ENCODE results near the gene CEACAM21. TPM values are rescaled to one million over a fixed set of nuclear protein-coding genes. Genes with fewer than 3 reads are reported as not detected.

Gene CEACAM21
- total and polyA plus RNA-seq, 2 experiments from 2014 or later: 2.2 to 2.8 TPM

DNA sequence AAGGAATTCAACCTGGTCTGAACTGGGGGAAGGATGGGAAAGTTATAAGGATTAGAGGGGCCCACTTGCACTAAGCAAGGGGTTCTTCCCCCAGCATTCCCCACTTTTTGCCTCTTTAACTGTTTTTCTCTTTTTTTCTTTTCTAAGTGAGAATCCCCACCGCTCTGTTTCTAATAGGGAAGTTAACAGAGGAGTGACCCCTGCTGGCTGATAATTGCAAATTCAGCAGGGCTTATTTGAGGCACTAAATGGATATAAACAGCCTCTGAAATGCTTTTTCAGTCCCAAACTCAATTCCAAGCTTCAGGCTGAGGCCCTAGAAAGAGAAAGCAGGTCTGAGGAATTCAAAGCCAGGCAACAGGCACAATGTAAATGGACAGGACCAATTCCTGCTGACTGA lies 38.2 kb upstream of the CEACAM21 start:
- H3K36me3 ChIP-seq: no peaks in the 10 kb centered on the region
- H3K27me3 ChIP-seq: no peaks in the 10 kb centered on the region
- no peaks in the 10 kb centered on the region for H3K4me1 ChIP-seq (ENCODE audit: low read depth)
- H3K27ac ChIP-seq: no peak overlapping the region
- DNase-seq (ENCODE audit: low read depth in 1 of 2, low spot score in 1 of 2): peak in 1 of 2 donors; percentile 55
- TF ChIP-seq, protein P1, sequence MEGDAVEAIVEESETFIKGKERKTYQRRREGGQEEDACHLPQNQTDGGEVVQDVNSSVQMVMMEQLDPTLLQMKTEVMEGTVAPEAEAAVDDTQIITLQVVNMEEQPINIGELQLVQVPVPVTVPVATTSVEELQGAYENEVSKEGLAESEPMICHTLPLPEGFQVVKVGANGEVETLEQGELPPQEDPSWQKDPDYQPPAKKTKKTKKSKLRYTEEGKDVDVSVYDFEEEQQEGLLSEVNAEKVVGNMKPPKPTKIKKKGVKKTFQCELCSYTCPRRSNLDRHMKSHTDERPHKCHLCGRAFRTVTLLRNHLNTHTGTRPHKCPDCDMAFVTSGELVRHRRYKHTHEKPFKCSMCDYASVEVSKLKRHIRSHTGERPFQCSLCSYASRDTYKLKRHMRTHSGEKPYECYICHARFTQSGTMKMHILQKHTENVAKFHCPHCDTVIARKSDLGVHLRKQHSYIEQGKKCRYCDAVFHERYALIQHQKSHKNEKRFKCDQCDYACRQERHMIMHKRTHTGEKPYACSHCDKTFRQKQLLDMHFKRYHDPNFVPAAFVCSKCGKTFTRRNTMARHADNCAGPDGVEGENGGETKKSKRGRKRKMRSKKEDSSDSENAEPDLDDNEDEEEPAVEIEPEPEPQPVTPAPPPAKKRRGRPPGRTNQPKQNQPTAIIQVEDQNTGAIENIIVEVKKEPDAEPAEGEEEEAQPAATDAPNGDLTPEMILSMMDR (IDR thresholded peaks at IDR 0.05; ENCODE audit: low read depth, low read length): peak; percentile 65
- H3K9me3 ChIP-seq (ENCODE audit: low read depth): no peaks in the 10 kb centered on the region
- H3K4me3 ChIP-seq: no peak overlapping the region

DNA sequence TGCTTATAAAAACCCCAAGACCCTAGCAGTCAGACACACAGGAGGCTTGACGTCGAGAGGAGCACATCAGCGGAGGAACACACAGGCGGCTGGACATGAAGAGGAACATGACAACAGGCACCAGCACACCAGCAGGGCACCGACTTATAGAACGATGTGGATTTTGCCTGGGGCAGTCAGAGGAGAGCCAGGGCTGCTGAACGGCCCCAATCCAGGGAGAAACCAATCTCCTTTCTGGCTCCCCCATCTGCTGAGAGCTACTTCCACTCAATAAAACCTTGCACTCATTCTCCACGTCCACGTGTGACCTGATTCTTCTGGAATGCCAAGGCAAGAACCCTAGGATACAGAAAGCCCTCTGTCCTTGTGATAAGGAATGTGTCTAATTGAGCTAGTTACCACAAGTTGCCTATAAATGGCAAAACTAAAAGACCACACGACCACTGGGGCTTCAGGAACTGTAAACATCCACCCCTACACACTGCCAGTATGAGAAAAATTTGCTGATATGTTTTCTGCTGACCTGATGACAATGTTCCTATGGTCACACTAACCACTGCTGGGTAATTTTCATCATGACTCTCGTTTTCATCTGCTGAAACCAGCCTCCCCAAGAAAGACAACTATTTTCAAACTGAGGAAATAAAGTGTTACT lies 35.8 kb upstream of the CEACAM21 start:
- TF ChIP-seq, protein P1 (IDR thresholded peaks at IDR 0.05; ENCODE audit: low read depth, low read length): no peak
- Histone ChIP-seq H3K27ac (no peak overlapping the region), H3K9me3 (ENCODE audit: low read depth) (no peaks in the 10 kb centered on the region), H3K36me3 (no peaks in the 10 kb centered on the region), H3K4me3 (no peak overlapping the region), H3K4me1 (ENCODE audit: low read depth) (no peaks in the 10 kb centered on the region), H3K27me3 (no peaks in the 10 kb centered on the region)
- DNase-seq (ENCODE audit: low read depth in 1 of 2, low spot score in 1 of 2): peak in 1 of 2 donors; percentile 19

DNA sequence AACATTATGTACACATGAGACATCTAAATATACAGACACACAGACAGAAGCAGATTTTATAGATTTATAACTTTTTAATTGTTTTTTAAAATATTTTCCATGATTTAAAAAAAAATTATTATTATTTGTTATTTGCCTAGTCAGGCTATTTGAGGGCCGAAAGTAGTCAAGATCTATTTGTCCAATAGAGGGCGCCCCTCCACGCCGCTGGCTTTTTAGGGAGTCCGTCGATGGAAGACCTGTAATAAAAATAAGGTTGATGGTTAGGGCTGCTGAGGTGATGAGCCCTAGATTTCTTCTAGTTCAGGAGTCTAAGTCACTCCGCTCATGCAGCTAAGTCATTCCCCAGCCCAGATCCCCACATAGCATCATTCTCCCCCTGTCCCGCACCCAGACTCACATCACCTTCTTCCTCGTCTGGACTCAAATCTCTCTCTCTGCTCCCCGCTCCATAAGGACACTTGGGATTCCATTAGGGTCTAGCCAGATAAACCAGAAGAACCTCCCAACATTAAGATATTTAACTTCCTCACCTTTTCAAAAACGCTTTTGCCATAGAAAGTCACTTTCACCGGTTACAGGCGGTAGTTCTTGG lies 33.9 kb upstream of the CEACAM21 start:
- no peaks in the 10 kb centered on the region for H3K9me3 ChIP-seq (ENCODE audit: low read depth)
- TF ChIP-seq, protein P1 (IDR thresholded peaks at IDR 0.05; ENCODE audit: low read depth, low read length): peak; percentile 74
- DNase-seq (ENCODE audit: low read depth in 1 of 2, low spot score in 1 of 2): peak; percentile 51 to 58
- no peaks in the 10 kb centered on the region for H3K36me3 ChIP-seq
- H3K27me3 ChIP-seq: no peaks in the 10 kb centered on the region
- H3K4me1 ChIP-seq (ENCODE audit: low read depth): no peaks in the 10 kb centered on the region
- H3K4me3 ChIP-seq: no peak overlapping the region
- H3K27ac ChIP-seq: no peak overlapping the region

DNA sequence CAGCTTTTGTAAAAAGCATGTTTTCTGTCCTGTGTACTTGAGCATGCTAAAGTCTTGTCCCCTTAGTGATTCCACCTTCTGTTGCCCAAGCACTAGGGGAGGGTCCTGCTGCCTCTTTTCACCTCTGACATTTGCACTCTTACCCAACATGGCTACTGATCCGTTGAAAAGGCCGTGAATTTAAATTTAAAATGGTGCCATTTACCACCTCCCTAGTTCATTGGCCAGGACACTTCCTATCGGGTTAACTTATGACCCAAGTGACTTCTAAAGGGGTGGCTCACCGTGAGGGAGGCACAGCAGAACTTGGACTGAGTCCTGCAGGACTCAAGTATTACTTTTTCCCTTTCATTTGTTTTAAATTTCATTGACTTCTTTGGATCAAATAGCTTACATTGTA lies 33.3 kb upstream of the CEACAM21 start:
- no peaks in the 10 kb centered on the region for H3K4me1 ChIP-seq (ENCODE audit: low read depth)
- no peaks in the 10 kb centered on the region for H3K27me3 ChIP-seq
- TF ChIP-seq, protein P1 (IDR thresholded peaks at IDR 0.05; ENCODE audit: low read depth, low read length): no peak
- H3K9me3 ChIP-seq (ENCODE audit: low read depth): no peaks in the 10 kb centered on the region
- no peak overlapping the region for H3K4me3 ChIP-seq
- no peaks in the 10 kb centered on the region for H3K36me3 ChIP-seq
- DNase-seq (ENCODE audit: low read depth in 1 of 2, low spot score in 1 of 2): no peak
- H3K27ac ChIP-seq: no peak overlapping the region

DNA sequence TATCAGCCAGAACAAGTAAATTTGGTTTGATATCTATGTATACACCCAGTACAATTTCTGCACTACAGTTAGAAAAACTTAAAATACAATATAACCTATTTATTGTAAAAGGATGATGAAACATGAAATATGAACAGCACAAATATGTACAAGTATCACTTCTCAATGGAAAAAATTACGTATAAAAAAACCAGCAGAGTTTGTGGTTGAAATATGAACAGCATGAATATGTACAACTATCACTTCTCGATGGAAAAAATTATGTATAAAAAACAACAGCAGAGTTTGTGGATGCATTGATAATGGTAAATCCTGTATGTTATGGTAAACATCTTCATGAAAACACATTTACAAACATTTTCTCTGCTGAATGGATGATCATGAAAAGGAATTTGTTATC lies 32.4 kb upstream of the CEACAM21 start:
- H3K36me3 ChIP-seq: no peaks in the 10 kb centered on the region
- TF ChIP-seq, protein P1 (IDR thresholded peaks at IDR 0.05; ENCODE audit: low read depth, low read length): no peak

More for the DNA sequence above, 32.4 kb upstream of the CEACAM21 start:
- no peaks in the 10 kb centered on the region for H3K4me1 ChIP-seq (ENCODE audit: low read depth)
- no peak for DNase-seq (ENCODE audit: low read depth in 1 of 2, low spot score in 1 of 2)
- no peak overlapping the region for H3K4me3 ChIP-seq
- no peaks in the 10 kb centered on the region for H3K9me3 ChIP-seq (ENCODE audit: low read depth)
- no peaks in the 10 kb centered on the region for H3K27me3 ChIP-seq
- no peak overlapping the region for H3K27ac ChIP-seq

Data from cardiac muscle cell (in vitro differentiated cells and primary cell).